Ascending aorta (tissue), 2 donors: Measurements from ENCODE around the gene TSPAN16. TPM values are rescaled to one million over a fixed set of nuclear protein-coding genes. Genes with fewer than 3 reads are reported as not detected.
A peak's percentile ranks its signal among the peaks of the same experiment; 100 is the strongest.

ENCODE experiments used
- DNase-seq, 2 donors: peaks; one replicate each; pipeline ENCODE4 v3.0.0-alpha.2; 2019; ENCODE audit warnings: low spot score in 2 of 2
- H3K27ac ChIP-seq, 2 donors: fragments of 200-600 bp; sonication (generic); one replicate each; pipeline ENCODE4 v1.5.1; 2016 to 2017; ENCODE audit warnings: mild to moderate bottlenecking in 1 of 2
- H3K27me3 ChIP-seq: fragments of 200-600 bp; sonication (generic); one replicate; pipeline ENCODE4 v1.5.1; 2017
- H3K36me3 ChIP-seq, 2 donors: fragments of 200-600 bp; sonication (generic); one replicate each; pipeline ENCODE4 v1.5.1; 2016
- H3K4me1 ChIP-seq, 2 donors: fragments of 200-600 bp; sonication (generic); one replicate each; pipeline ENCODE4 v1.5.1; 2016 to 2017; ENCODE audit warnings: mild to moderate bottlenecking in 1 of 2
- H3K4me3 ChIP-seq, 2 donors: fragments of 200-600 bp; sonication (generic); one replicate each; pipeline ENCODE4 v1.5.1; 2016 to 2017; ENCODE audit warnings: mild to moderate bottlenecking in 1 of 2
- H3K9me3 ChIP-seq, 2 donors: fragments of 200-600 bp; sonication (generic); one replicate each; pipeline ENCODE4 v1.5.1; 2016
- intact Hi-C: fragments of 100-400 bp; cut with DNase I; formaldehyde crosslinking; loops from one replicate; pipeline ENCODE4 v1.15.1; 2023
- total RNA-seq: library from RNA; depleted of rRNA; stranded (reverse); fragments of >200 nt; gene quantifications from one replicate; pipeline ENCODE4 v1.1.0, GENCODE V29; 2016
- TF ChIP-seq, protein P1 (sequence below), 3 experiments: fragments of 200-600 bp in 2 of 3; fragments of 450-650 bp in 1 of 3; sonication (generic) in 2 of 3; IDR thresholded peaks; one replicate each; pipeline ENCODE4 v1.5.1; 2016 to 2019; ENCODE audit warnings: antibody characterized with exemption in 3 of 3, mild to moderate bottlenecking in 1 of 3, moderate library complexity in 1 of 3

Gene TSPAN16
- total RNA-seq, 1 donor from 2014 or later, result not detected

DNA sequence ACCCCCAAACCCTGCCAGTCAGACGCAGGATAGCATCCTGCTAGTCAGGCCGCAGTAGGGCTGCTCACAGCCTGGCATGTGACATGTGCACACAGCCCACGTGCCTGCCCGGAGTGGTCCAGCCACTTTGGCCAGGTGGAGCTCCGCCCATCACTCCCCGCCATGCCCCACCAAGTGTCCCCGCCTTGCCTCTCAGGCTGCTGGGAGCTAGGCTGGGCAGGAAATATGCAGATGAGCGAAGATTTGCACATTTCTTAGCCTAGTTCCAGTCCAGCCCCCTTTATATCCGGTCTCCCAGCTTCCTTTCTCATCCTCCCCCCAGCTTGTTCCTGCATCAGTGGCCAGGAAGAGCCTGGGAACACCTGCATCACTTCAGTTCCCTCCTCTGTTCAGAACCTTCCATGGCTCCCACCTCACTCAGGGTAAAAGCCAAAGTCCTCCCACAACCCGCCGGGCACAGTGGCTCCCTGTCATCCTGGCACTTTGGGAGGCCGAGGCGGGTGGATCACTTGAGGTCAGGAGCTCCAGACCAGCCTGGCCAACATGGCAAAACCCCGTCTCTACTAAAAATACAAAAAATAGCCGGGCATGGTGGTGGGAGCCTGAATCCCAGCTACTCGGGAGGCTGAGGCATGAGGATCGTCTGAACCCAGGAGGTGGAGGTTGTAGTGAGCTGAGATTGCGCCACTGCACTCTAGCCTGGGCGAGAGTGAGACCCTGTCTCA is 31.3 kb upstream of the TSPAN16 start:
- H3K27me3 ChIP-seq, result no peaks in the 10 kb centered on the region
- intact Hi-C loops, result no loop called here
- H3K4me1 ChIP-seq, result peaks cover 4% of the 10 kb centered on the region in 2 donors
- no peaks in the 10 kb centered on the region for H3K9me3 ChIP-seq
- H3K36me3 ChIP-seq, result no peaks in the 10 kb centered on the region
- H3K27ac ChIP-seq, result no peak overlapping the region
- no peak overlapping the region for H3K4me3 ChIP-seq
- TF ChIP-seq, protein P1, sequence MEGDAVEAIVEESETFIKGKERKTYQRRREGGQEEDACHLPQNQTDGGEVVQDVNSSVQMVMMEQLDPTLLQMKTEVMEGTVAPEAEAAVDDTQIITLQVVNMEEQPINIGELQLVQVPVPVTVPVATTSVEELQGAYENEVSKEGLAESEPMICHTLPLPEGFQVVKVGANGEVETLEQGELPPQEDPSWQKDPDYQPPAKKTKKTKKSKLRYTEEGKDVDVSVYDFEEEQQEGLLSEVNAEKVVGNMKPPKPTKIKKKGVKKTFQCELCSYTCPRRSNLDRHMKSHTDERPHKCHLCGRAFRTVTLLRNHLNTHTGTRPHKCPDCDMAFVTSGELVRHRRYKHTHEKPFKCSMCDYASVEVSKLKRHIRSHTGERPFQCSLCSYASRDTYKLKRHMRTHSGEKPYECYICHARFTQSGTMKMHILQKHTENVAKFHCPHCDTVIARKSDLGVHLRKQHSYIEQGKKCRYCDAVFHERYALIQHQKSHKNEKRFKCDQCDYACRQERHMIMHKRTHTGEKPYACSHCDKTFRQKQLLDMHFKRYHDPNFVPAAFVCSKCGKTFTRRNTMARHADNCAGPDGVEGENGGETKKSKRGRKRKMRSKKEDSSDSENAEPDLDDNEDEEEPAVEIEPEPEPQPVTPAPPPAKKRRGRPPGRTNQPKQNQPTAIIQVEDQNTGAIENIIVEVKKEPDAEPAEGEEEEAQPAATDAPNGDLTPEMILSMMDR (IDR thresholded peaks at IDR 0.05), result no peak
- DNase-seq, result no peak

DNA sequence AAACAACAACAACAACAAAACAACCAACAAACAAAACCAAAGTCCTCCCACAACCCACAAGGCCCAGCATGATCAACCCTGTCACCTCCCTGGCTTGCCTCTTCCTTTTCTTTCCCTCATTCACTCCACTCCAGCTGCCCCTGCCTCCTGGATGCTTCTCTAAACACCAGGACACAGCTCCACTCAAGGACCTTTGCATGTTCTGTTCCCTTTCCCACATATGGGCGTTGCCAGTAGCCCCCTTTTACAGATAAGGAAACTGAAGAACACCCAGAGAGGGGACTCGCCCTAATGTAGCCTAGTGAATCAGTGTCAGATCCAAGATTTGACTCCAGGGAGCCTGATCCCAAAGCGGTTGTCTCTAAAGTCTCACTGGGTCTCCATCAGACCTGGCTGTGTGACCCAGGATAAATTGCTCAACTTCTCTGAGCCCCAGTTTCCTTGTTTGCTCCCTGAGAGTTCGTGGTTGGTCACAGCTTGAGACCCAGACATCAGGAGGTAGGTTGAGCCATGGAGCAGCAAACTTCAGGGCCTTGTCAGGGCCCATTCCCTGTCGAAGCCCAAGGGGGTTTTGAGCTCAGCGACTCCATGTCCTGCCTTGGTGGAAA is 30.7 kb upstream of the TSPAN16 start:
- H3K4me1 ChIP-seq, result peaks cover 4% of the 10 kb centered on the region in 2 donors
- no peaks in the 10 kb centered on the region for H3K9me3 ChIP-seq
- no peaks in the 10 kb centered on the region for H3K27me3 ChIP-seq
- H3K27ac ChIP-seq, result no peak overlapping the region
- H3K36me3 ChIP-seq, result no peaks in the 10 kb centered on the region
- H3K4me3 ChIP-seq, result no peak overlapping the region
- TF ChIP-seq, protein P1 (IDR thresholded peaks at IDR 0.05), result no peak
- DNase-seq, result no peak
- intact Hi-C loops, result no loop called here

DNA sequence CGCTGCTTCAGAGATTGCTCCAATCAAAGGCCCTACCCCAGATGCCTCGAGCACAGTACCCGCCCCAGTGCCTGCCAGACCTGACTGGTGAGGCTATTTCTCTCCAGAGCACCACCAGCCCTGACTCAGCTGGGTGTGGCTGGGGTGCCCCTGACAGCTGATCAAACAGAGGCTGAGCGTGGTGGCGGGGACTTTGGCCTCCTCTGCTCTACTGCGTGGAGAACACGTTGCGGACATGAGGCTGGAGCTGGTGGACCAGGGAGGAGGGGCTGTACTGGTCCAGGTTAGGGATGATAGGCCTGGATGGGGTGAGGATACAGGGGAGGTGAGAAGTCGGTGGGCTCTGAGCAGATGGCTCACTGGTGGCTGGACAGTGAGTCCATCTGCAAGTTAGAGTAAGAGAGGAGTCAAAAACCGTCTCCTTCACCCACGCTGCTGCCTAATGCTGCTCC is 30.1 kb upstream of the TSPAN16 start:
- TF ChIP-seq, protein P1 (IDR thresholded peaks at IDR 0.05), result no peak
- Histone ChIP-seq H3K4me1 (peaks cover 4% of the 10 kb centered on the region in 2 donors), H3K27ac (no peak overlapping the region), H3K9me3 (no peaks in the 10 kb centered on the region), H3K4me3 (no peak overlapping the region), H3K36me3 (no peaks in the 10 kb centered on the region), H3K27me3 (no peaks in the 10 kb centered on the region)
- intact Hi-C loops, result no loop called here
- DNase-seq, result no peak

DNA sequence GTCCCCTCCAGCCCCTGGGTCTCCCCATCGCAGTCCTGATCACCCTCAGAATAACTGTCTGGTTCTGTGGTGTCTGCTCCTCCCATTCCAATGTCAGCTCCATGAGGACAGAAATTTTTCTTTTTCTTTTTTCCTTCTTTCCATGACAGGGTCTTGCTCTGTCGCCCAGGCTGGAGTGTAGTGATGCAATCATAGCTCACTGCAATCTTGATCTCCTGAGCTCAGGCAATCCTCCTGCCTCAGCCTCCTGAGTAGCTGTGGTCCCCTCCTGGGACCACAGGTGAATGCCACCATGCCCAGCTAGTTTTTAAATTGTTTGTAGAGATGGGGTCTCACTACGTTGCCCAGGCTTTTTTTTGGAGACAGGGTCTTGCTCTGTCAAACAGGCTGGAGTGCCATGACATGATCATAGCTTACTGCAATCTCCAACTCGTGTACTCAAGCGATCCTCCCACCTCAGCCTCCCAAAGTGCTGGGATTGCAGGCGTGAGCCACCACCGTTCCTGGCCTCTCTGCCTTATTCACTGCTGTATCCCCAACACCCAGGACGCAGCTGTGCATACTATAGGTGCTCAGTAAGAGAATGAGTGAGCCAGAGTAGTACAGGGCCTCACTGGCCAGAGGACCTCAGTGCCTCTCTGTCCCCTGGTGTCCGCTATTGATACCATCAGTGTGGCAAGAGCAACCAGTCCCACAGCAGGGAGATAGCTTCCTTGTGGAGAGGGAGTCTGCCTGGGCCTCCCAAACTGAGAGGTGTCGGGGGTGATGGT is 28.5 kb upstream of the TSPAN16 start:
- Histone ChIP-seq H3K27ac (no peak overlapping the region), H3K4me3 (no peak overlapping the region), H3K9me3 (no peaks in the 10 kb centered on the region), H3K36me3 (no peaks in the 10 kb centered on the region), H3K4me1 (peaks cover 3 to 4% of the 10 kb centered on the region in 2 donors), H3K27me3 (no peaks in the 10 kb centered on the region)
- DNase-seq, result no peak
- TF ChIP-seq, protein P1 (IDR thresholded peaks at IDR 0.05), result no peak
- intact Hi-C loops, result no loop called here

DNA sequence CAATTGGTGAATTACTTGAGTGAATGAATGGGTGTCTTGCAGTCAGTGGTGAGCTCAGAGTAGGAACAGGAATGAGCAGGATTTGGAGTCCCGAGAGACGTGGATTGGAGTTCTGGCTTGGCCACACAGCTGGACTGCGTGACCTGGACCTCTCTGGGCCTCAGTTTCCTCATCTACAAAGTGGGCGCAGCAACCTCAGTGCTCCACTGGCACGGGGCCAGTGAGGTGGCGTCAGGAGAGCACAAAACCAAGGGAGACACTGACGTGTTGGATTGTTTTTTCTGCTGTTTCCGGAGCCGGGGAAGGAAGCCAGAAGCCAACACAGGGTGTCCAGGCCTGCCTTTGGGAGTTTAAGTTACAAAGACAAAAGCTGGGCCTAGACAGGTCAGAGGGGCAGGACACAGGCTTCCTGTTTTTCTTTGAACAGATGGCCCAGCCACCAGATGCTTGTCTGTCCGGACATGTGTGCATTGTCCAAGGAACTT is 27.1 kb upstream of the TSPAN16 start:
- H3K27ac ChIP-seq, result peak overlapping the region in 1 of 2 donors; percentile 33
- TF ChIP-seq, protein P1 (IDR thresholded peaks at IDR 0.05), result no peak
- no peaks in the 10 kb centered on the region for H3K9me3 ChIP-seq
- H3K27me3 ChIP-seq, result no peaks in the 10 kb centered on the region
- H3K36me3 ChIP-seq, result no peaks in the 10 kb centered on the region
- no peaks in the 10 kb centered on the region for H3K4me1 ChIP-seq
- intact Hi-C loops, result no loop called here
- DNase-seq, result peak in 1 of 2 donors; percentile 70
- H3K4me3 ChIP-seq, result no peak overlapping the region
